ENCODE results near the gene NAGS.
"Not testable (repeated sequence)": the region's sequence is repeated elsewhere in the genome, so short reads cannot be mapped to it uniquely, and the experiment has no call there.

Gene NAGS

GRCh38 chr17:44004077-44004760 lies at the start of gene NAGS:
NAGS (plus strand) TSS chr17:44004622; CDS start chr17:44004664, 42 bp downstream.
- DNase-seq, result peak; percentile 8

- DNase-seq, result no peak
These were observed 48.2 kb upstream of the NAGS start for GRCh38 chr17:43956222-43956621.

GRCh38 chr17:43958748-43959352 lies 45.6 kb upstream of the NAGS start:
- no peak for DNase-seq

- not testable (repeated sequence) for DNase-seq
These were observed 43.1 kb upstream of the NAGS start for GRCh38 chr17:43961292-43961691.

GRCh38 chr17:43961954-43962353 lies 42.5 kb upstream of the NAGS start:
- no peak for DNase-seq

- no peak for DNase-seq
These were observed 41.9 kb upstream of the NAGS start for GRCh38 chr17:43962479-43962878.

GRCh38 chr17:43966276-43966675 lies 38.1 kb upstream of the NAGS start:
- no peak for DNase-seq

- DNase-seq, result no peak
These were observed 37.1 kb upstream of the NAGS start for GRCh38 chr17:43967251-43967875.

- no peak for DNase-seq
These were observed 34.1 kb upstream of the NAGS start for GRCh38 chr17:43970366-43970765.

- DNase-seq, result not testable (repeated sequence)
These were observed 33.0 kb upstream of the NAGS start for GRCh38 chr17:43971436-43971835.

- DNase-seq, result not testable (repeated sequence)
These were observed 31.8 kb upstream of the NAGS start for GRCh38 chr17:43972444-43973212.

- no peak for DNase-seq
These were observed 29.8 kb upstream of the NAGS start for GRCh38 chr17:43974382-43975266.

GRCh38 chr17:43975898-43976297 lies 28.5 kb upstream of the NAGS start:
- DNase-seq, result no peak

GRCh38 chr17:43976963-43977837 lies 27.2 kb upstream of the NAGS start:
- DNase-seq, result no peak

GRCh38 chr17:43978078-43978477 lies 26.3 kb upstream of the NAGS start:
- no peak for DNase-seq

- DNase-seq, result no peak
These were observed 25.4 kb upstream of the NAGS start for GRCh38 chr17:43979011-43979410.

GRCh38 chr17:43979671-43980070 lies 24.8 kb upstream of the NAGS start:
- no peak for DNase-seq

GRCh38 chr17:43982171-43982570 lies 22.3 kb upstream of the NAGS start:
- DNase-seq, result no peak

- no peak for DNase-seq
These were observed 21.3 kb upstream of the NAGS start for GRCh38 chr17:43983196-43983514.

- DNase-seq, result peak; percentile 16
These were observed 20.7 kb upstream of the NAGS start for GRCh38 chr17:43983515-43984411.

- no peak for DNase-seq
These were observed 19.9 kb upstream of the NAGS start for GRCh38 chr17:43984521-43984920.

All from NCI-H345 (cell line).